Uterus (tissue), 4 donors: ENCODE data around the gene MTCP1. TPM values are rescaled to one million over a fixed set of nuclear protein-coding genes. Genes with fewer than 3 reads are reported as not detected.

ENCODE experiments used
- DNase-seq, 2 donors: peaks; one replicate each; pipeline ENCODE4 v3.0.0-alpha.2; 2019 to 2020
- H3K27ac ChIP-seq, 2 donors: fragments of 200-600 bp; sonication (generic); 1 replicate in 1 of 2; 2 replicates in 1 of 2; pipeline ENCODE4 v1.5.1; 2016 to 2018
- H3K27me3 ChIP-seq, 2 donors: fragments of 200-600 bp; sonication (generic); one replicate each; pipeline ENCODE4 v1.5.1; 2018 to 2019; ENCODE audit warnings: control low read depth in 1 of 2
- H3K36me3 ChIP-seq, 2 donors: fragments of 200-600 bp; sonication (generic); one replicate each; pipeline ENCODE4 v1.5.1; 2019; ENCODE audit warnings: control low read depth in 1 of 2
- H3K4me1 ChIP-seq, 2 donors: fragments of 200-600 bp; sonication (generic); one replicate each; pipeline ENCODE4 v1.5.1; 2018 to 2019; ENCODE audit warnings: control low read depth in 1 of 2
- H3K4me3 ChIP-seq, 2 donors: fragments of 200-600 bp; sonication (generic); 1 replicate in 1 of 2; 2 replicates in 1 of 2; pipeline ENCODE4 v1.5.1; 2018 to 2019; ENCODE audit warnings: mild to moderate bottlenecking in 1 of 2
- H3K9me3 ChIP-seq, 2 donors: fragments of 200-600 bp; sonication (generic); one replicate each; pipeline ENCODE4 v1.5.1; 2019; ENCODE audit warnings: control low read depth in 1 of 2
- CTCF ChIP-seq, 4 experiments: fragments of 200-600 bp in 2 of 4; fragments of 450-650 bp in 2 of 4; sonication (generic) in 2 of 4; IDR thresholded peaks; one replicate each; pipeline ENCODE4 v1.5.1; 2016 to 2019; ENCODE audit warnings: antibody characterized with exemption in 4 of 4, mild to moderate bottlenecking in 2 of 4, moderate library complexity in 1 of 4
- POLR2A ChIP-seq, 2 donors: fragments of 450-650 bp; IDR thresholded peaks; one replicate each; pipeline ENCODE4 v1.6.1; 2016; ENCODE audit warnings: antibody characterized with exemption in 2 of 2, mild to moderate bottlenecking in 1 of 2, moderate library complexity in 1 of 2
- intact Hi-C: fragments of 100-400 bp; cut with DNase I; formaldehyde crosslinking; loops from one replicate; pipeline ENCODE4 v1.15.1; 2023; ENCODE audit warnings: low total_unique reads
- total RNA-seq, 4 donors: library from RNA; depleted of rRNA in 3 of 4; stranded (reverse); fragments of >200 nt in 3 of 4; gene quantifications; one replicate each; pipeline versions ENCODE4 v1.1.0 to v1.2.4, GENCODE V29; 2014 to 2023
- donor health status: DM: yes; HTN: yes; CAD: no.

Gene MTCP1
- total RNA-seq, 4 donors from 2014 or later = 0.41 to 28.3 (median 6.4) TPM; not detected in 1

- H3K27ac ChIP-seq = peak within 1 kb of the TSS in 1 of 2 donors; percentile 1
- no peaks in the 10 kb centered on the region for H3K4me1 ChIP-seq
- no peak within 1 kb of the TSS for H3K4me3 ChIP-seq
- no peak for DNase-seq
- TF ChIP-seq CTCF (IDR thresholded peaks at IDR 0.05) (no peak), POLR2A (IDR thresholded peaks at IDR 0.05) (no peak)
- no peaks in the 10 kb centered on the region for H3K36me3 ChIP-seq
- H3K9me3 ChIP-seq = no peaks in the 10 kb centered on the region
- intact Hi-C loops = no loop called here
- no peaks in the 10 kb centered on the region for H3K27me3 ChIP-seq
Observed at GRCh38 chrX:155022585-155022984, 48.4 kb downstream of the MTCP1 start, which contains the start of gene F8. F8 (minus strand) TSS chrX:155022723; CDS start chrX:155022552, 171 bp downstream.

GRCh38 chrX:155020591-155020990 lies 50.3 kb downstream of the MTCP1 start:
- no peak for DNase-seq
- no peaks in the 10 kb centered on the region for H3K4me1 ChIP-seq
- no peaks in the 10 kb centered on the region for H3K9me3 ChIP-seq
- no peak overlapping the region for H3K4me3 ChIP-seq
- TF ChIP-seq CTCF (IDR thresholded peaks at IDR 0.05) (no peak), POLR2A (IDR thresholded peaks at IDR 0.05) (no peak)
- H3K27me3 ChIP-seq = no peaks in the 10 kb centered on the region
- no peak overlapping the region for H3K27ac ChIP-seq
- intact Hi-C loops = no loop called here
- H3K36me3 ChIP-seq = no peaks in the 10 kb centered on the region

Other genes starting within 250 kb of the MTCP1 start
- not detected for gene SMIM9, start 236.5 kb downstream of the MTCP1 start, total RNA-seq
- 10 to 100 TPM in 1 of 4 donors, 1 to 10 TPM in 2, under 1 TPM in 1; 0.28 to 16.7 (median 6.1) TPM for gene F8A1, start 184.8 kb downstream of the MTCP1 start, total RNA-seq
- 10 to 100 TPM; 11.8 to 63.0 (median 28.5) TPM for gene F8, start 48.4 kb downstream of the MTCP1 start, total RNA-seq
- 100 to 1,000 TPM in 1 of 4 donors, 10 to 100 TPM in 3; 47.8 to 102 (median 70.7) TPM for gene FUNDC2, start 44.3 kb downstream of the MTCP1 start, total RNA-seq
- 10 to 100 TPM in 2 of 4 donors, 1 to 10 TPM in 2; 7.3 to 53.5 (median 12.2) TPM for gene CMC4, start within 50 bp of the MTCP1 start, total RNA-seq
- 10 to 100 TPM in 2 of 4 donors, 1 to 10 TPM in 1, under 1 TPM in 1; 0.77 to 15.6 (median 8.8) TPM for gene BRCC3, start 372 bp upstream of the MTCP1 start, total RNA-seq
- gene VBP1, start 145.3 kb upstream of the MTCP1 start, total RNA-seq = 10 to 100 TPM; 27.4 to 83.6 (median 39.4) TPM
- 1 to 10 TPM in 1 of 4 donors, under 1 TPM in 1, not detected in 2; 0.24 to 3.5 TPM for gene RAB39B, start 193.4 kb upstream of the MTCP1 start, total RNA-seq